ENCODE measurements around the gene KRTAP10-10.
"Not testable (repeated sequence)": the region's sequence is repeated elsewhere in the genome, so short reads cannot be mapped to it uniquely, and the experiment has no call there.

KRTAP10-10 gene

GRCh38 chr21:44601596-44602462 lies 35.3 kb upstream of the KRTAP10-10 start:
- FAIRE-seq (no peak), DNase-seq (ENCODE audit: insufficient read length, low spot score) (no peak)

DNA sequence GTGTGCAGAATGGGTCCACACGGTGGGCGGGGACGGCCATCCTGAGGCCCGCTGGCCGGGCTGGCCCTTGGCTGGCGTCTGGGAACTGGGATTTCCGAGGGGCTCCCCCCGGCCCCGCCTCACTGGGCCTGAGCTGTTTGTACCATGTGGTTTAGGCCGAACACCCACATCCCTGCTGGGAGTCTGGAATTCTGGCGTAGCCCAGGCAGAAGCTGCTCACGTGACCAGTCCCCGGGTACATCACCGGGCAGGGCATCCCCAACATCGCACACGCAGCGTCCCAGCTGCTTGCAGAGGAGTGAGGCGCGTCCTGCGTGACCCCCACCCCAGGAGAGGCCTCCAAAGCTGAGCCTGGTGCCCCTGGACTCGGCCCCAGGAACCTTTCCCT lies 34.7 kb upstream of the KRTAP10-10 start:
- DNase-seq (ENCODE audit: insufficient read length, low spot score) (no peak), FAIRE-seq (no peak)

DNA sequence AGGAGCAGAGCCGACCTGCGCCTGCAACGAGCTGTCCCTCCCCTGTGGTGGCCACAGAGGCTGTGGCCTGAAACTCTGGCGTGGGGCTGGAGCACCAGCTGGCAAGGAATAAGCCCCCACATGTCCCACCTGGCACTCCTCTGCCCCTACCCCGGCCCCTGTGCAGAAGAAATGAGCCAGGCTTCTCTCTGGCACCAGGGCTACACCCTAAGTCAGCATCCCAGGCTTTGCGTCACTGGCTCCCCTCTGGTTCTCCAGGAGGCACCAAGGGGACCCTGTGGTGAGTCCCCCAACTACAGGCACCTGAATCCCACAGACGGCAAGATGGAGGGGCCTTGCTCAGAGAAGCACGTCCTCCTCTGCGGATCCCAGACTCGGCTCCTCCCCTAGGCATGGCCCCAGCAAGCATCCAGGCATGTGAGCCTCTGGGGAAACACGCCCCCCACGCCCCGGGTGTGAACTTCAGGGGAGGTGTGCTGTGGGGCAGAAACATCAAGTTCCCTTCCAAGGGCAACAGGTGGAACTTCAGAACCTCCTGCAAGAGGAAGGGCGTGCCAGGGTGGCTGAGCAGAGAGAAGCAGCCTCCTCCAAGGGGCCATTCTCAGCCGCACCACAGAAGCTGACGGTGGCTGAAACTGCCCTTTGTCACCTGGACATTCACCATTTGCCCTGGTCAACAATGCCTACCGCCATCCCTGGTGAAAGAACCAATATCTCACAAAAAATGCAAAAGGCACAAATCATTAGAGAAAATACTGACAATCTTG lies 33.9 kb upstream of the KRTAP10-10 start:
- FAIRE-seq (no peak), DNase-seq (ENCODE audit: insufficient read length, low spot score) (no peak)

GRCh38 chr21:44603911-44604310 lies 33.2 kb upstream of the KRTAP10-10 start:
- no peak for FAIRE-seq
- DNase-seq (ENCODE audit: insufficient read length, low spot score), result no peak

DNA sequence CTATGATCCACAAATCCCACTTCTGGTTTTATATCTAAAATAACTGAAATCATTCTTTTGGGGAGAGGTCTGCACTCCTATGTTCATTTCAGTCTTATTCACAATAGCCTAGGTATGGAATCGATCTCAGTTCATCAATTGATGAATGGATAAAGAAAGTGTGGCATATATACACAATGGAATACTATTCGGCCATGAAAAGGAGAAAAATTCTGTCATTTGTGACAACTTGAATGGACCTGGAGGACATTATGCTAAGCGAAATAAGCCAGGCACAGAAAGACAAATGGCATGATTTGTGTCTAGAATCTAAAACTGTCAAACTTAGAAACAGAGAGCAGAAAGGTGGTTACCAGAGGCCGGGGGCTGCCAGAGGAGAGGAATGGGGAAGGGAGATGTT lies 30.7 kb upstream of the KRTAP10-10 start:
- FAIRE-seq (no peak), DNase-seq (ENCODE audit: insufficient read length, low spot score) (no peak)

DNA sequence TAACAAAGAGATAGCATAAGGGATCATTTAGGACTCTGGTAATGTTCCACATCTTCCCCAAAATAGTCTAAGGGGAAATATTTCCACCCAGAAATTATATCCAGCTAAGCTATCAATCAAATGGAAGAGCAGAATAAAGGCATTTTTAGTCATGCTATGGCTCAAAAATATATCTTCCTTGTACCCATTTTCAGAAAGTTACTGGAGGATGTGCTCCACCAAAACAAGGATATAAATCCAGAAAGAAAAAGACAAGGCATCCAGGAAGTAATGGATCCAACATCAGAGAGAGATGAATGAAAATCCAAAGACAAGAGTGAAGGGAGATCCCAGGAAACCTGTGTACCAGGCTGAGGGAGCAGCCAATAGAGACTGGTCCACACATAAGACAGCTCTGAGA lies 28.0 kb upstream of the KRTAP10-10 start:
- no peak for DNase-seq (ENCODE audit: insufficient read length, low spot score)
- no peak for FAIRE-seq

DNA sequence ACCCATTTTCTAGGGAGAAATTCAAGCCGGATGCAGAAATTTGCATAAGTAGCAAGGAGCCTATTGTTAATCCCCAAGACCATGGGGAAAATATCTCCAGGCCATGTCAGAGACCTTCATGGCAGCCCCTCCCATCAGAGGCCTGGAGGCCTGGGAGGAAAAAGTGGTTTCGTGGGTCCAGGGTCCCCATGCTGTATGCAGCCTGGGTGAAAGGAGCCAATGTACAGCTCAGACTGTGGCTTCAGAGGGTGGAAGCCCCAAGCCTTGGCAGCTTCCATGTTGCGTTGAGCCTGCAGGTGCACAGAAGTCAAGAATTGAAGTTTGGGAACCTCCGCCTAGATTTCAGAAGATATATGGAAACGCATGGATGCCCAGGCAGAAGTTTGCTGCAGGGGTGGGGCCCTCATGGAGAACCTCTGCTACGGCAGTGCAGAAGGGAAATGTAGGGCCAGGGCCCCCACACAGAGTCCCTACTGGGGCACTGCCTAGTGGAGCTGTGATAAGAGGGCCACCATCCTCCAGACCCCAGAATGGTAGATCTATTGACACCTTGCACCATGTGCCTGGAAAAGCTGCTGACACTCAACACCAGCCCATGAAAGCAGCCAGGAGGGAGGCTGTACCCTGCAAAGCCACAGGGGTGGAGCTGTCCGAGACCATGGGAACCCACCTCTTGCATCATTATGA lies 26.9 kb upstream of the KRTAP10-10 start:
- not testable (repeated sequence) for DNase-seq (ENCODE audit: insufficient read length, low spot score); FAIRE-seq

GRCh38 chr21:44611551-44611950 lies 25.6 kb upstream of the KRTAP10-10 start:
- DNase-seq (ENCODE audit: insufficient read length, low spot score), result no peak
- no peak for FAIRE-seq

DNA sequence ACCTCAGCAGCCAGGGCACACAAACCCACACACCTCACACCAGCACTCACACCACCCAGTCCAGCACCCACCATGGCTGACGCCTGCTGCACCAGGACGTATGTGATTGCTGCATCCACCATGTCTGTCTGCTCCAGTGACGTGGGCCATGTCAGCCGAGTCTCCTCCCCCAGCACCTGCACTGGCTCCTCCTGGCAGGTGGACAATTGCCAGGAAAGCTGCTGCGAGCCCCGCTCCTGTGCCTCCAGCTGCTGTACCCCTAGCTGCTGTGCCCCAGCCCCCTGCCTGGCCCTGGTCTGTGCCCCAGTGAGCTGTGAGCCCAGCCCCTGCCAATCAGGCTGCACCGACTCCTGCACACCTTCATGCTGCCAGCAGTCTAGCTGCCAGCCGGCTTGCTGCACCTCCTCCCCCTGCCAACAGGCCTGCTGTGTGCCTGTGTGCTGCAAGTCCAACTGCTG lies 25.1 kb upstream of the KRTAP10-10 start, which contains the start of gene KRTAP10-8:
TSS of gene KRTAP10-8 (plus strand) at position 51 of the 458 bp plus-strand sequence. CDS start at position 73, 22 bp downstream.
- no peak for FAIRE-seq
- no peak for DNase-seq (ENCODE audit: insufficient read length, low spot score)

GRCh38 chr21:44612669-44613229 lies 24.4 kb upstream of the KRTAP10-10 start:
- no peak for FAIRE-seq
- no peak for DNase-seq (ENCODE audit: insufficient read length, low spot score)

GRCh38 chr21:44613386-44614155 lies 23.6 kb upstream of the KRTAP10-10 start:
- DNase-seq (ENCODE audit: insufficient read length, low spot score), result no peak
- no peak for FAIRE-seq

GRCh38 chr21:44614161-44614631 lies 23.0 kb upstream of the KRTAP10-10 start:
- no peak for FAIRE-seq
- DNase-seq (ENCODE audit: insufficient read length, low spot score), result no peak

DNA sequence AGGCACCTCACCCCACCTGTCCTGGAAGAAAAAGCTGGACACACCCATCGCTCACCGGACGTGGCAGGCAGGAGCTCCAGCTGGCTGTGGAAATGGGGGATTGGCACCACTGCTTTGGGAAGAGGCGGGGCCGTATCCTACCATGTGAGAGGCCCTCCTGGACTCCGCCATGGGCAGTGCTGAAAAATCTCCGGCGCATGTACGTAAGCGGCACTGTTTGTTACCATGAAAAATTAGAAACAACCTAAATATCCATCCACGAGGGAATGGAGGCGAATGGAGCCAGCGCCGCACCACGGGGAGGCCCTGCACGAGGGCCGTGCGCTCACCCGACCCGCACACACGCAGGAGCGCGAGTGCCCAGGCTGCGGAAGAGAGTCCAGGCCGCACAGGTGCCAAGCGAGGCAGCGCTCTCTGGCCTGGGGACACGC lies 22.2 kb upstream of the KRTAP10-10 start:
- FAIRE-seq (no peak), DNase-seq (ENCODE audit: insufficient read length, low spot score) (no peak)

- DNase-seq (ENCODE audit: insufficient read length, low spot score) (no peak), FAIRE-seq (no peak)
Measured at GRCh38 chr21:44615466-44615865, 21.7 kb upstream of the KRTAP10-10 start.

GRCh38 chr21:44615911-44616590 lies 21.1 kb upstream of the KRTAP10-10 start:
- FAIRE-seq (no peak), DNase-seq (ENCODE audit: insufficient read length, low spot score) (no peak)

DNA sequence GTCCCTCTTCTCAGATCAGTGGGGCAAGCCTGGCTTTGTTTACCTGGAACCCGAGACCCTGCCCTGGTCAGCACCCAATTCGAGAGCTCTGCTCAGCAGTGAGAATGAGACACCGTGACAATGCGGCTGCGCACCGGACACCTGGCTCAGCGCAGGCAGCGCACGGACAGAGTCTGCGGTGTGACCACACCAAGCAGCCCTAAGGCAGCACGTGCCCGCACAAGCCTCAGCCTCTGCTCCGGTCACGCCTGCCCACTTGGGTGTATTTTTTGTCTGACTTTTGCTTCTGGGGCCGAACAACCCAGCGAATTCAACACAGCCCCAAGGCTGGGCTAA lies 20.6 kb upstream of the KRTAP10-10 start:
- DNase-seq (ENCODE audit: insufficient read length, low spot score) (no peak), FAIRE-seq (no peak)

GRCh38 chr21:44617071-44617501 lies 20.1 kb upstream of the KRTAP10-10 start:
- DNase-seq (ENCODE audit: insufficient read length, low spot score), result no peak
- FAIRE-seq, result no peak

DNA sequence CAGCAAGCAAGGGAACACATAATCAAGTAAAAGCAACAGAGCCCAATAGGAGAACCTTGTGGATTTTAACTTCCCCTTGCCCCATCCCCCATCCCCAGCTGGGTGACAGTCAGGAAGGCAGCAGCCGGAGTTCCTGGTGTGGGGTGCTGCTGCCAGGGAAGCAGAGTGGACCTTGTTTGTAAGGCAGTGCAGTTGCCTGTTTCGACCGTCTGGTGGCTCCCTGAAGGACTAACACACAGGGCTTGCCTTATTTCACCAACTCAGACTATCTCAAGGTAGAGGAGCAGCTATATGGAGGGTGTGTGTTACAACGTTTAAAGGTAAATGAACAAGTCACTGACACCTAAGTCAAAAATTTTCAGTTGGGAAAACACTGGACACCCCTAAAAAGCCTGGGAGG lies 18.7 kb upstream of the KRTAP10-10 start:
- FAIRE-seq (no peak), DNase-seq (ENCODE audit: insufficient read length, low spot score) (no peak)

GRCh38 chr21:44618909-44619308 lies 18.2 kb upstream of the KRTAP10-10 start:
- FAIRE-seq, result no peak

More at GRCh38 chr21:44618909-44619308, 18.2 kb upstream of the KRTAP10-10 start:
- DNase-seq (ENCODE audit: insufficient read length, low spot score), result no peak

All from HTR-8/SVneo (cell line).